Astrocyte (in vitro differentiated cells and primary cell): ENCODE results near the gene STUB1. TPM values are rescaled to one million over a fixed set of nuclear protein-coding genes. Genes with fewer than 3 reads are reported as not detected.

ENCODE experiments used
- DNase-seq: peaks from one replicate; pipeline ENCODE4 v3.0.0-alpha.2; 2010; ENCODE audit warnings: low read depth
- FAIRE-seq: peaks from 2 replicates; lab custom pipeline; 2011; peaks lifted over from hg19 to GRCh38; lab: Jason Lieb, UNC
- H2AFZ ChIP-seq: 2 replicates; pipeline ENCODE4 v1.6.0; 2012; ENCODE audit warnings: low read depth, low read length, inconsistent platforms
- H3K27ac ChIP-seq: 2 replicates; pipeline ENCODE4 v1.5.1; 2011; ENCODE audit warnings: low read depth, low read length, inconsistent platforms
- H3K27me3 ChIP-seq: 2 replicates; pipeline ENCODE4 v1.6.0; 2011; ENCODE audit warnings: low read length, inconsistent platforms; ENCODE audit not compliant: insufficient read depth
- H3K36me3 ChIP-seq: 2 replicates; pipeline ENCODE4 v1.5.1; 2011; ENCODE audit warnings: low read length, inconsistent platforms; ENCODE audit not compliant: insufficient read depth
- H3K4me1 ChIP-seq: 2 replicates; pipeline ENCODE4 v1.5.1; 2011; ENCODE audit warnings: low read length, inconsistent platforms; ENCODE audit not compliant: insufficient read depth
- H3K4me2 ChIP-seq: 2 replicates; pipeline ENCODE4 v1.6.0; 2012; ENCODE audit warnings: low read length, inconsistent platforms
- H3K4me3 ChIP-seq: 2 replicates; pipeline ENCODE4 v1.5.1; 2011; ENCODE audit warnings: low read depth, mild to moderate bottlenecking, low read length, inconsistent platforms; ENCODE audit not compliant: insufficient read depth
- H3K79me2 ChIP-seq: 2 replicates; pipeline ENCODE4 v1.6.0; 2012; ENCODE audit warnings: mild to moderate bottlenecking, low read length, inconsistent platforms; ENCODE audit not compliant: insufficient read depth
- H3K9ac ChIP-seq: 2 replicates; pipeline ENCODE4 v1.6.0; 2012; ENCODE audit warnings: mild to moderate bottlenecking, low read length, inconsistent platforms
- H3K9me3 ChIP-seq: 2 replicates; pipeline ENCODE4 v1.5.1; 2012; ENCODE audit warnings: low read depth, mild to moderate bottlenecking, low read length, inconsistent platforms; ENCODE audit not compliant: insufficient read depth
- H4K20me1 ChIP-seq: 2 replicates; pipeline ENCODE4 v1.6.0; 2012; ENCODE audit warnings: low read length, inconsistent platforms; ENCODE audit not compliant: insufficient read depth
- H3K27ac Mint-ChIP-seq: one replicate; pipeline ENCODE4 v1.8.0; 2021; ENCODE audit warnings: mild to moderate bottlenecking, mixed read lengths; ENCODE audit not compliant: unreplicated experiment
- H3K27me3 Mint-ChIP-seq: one replicate; pipeline ENCODE4 v1.8.0; 2021; ENCODE audit warnings: low read depth, mixed read lengths; ENCODE audit not compliant: unreplicated experiment
- H3K36me3 Mint-ChIP-seq: one replicate; pipeline ENCODE4 v1.8.0; 2021; ENCODE audit warnings: low read depth, mixed read lengths; ENCODE audit not compliant: unreplicated experiment
- H3K4me1 Mint-ChIP-seq: one replicate; pipeline ENCODE4 v1.8.0; 2021; ENCODE audit warnings: low read depth, mixed read lengths; ENCODE audit not compliant: unreplicated experiment
- H3K4me3 Mint-ChIP-seq: one replicate; pipeline ENCODE4 v1.8.0; 2021; ENCODE audit warnings: mild to moderate bottlenecking, moderate library complexity, mixed read lengths; ENCODE audit not compliant: unreplicated experiment
- H3K9me3 Mint-ChIP-seq: one replicate; pipeline ENCODE4 v1.8.0; 2021; ENCODE audit warnings: mild to moderate bottlenecking, mixed read lengths; ENCODE audit not compliant: unreplicated experiment
- CTCF ChIP-seq: IDR thresholded peaks from 2 replicates; pipeline ENCODE4 v1.5.1; 2011; ENCODE audit warnings: low read depth, mild to moderate bottlenecking, inconsistent platforms, low read length, moderate library complexity; ENCODE audit not compliant: insufficient read depth
- EZH2 ChIP-seq: IDR thresholded peaks from 2 replicates; pipeline ENCODE4 v1.6.1; 2012; ENCODE audit warnings: mild to moderate bottlenecking, low read length, inconsistent platforms; ENCODE audit not compliant: insufficient read depth
- total RNA-seq: library from RNA; stranded (reverse); gene quantifications from 2 replicates; pipeline ENCODE4 v1.2.1, GENCODE V29; 2021

STUB1 gene
- total RNA-seq, 1 donor from 2014 or later, result 140 TPM

- H3K9ac ChIP-seq, result no peak overlapping the region
- H3K4me1 Mint-ChIP-seq, result no peaks in the 10 kb centered on the region
- TF ChIP-seq CTCF (no peak), EZH2 (no peak)
- H3K36me3 ChIP-seq, result no peaks in the 10 kb centered on the region
- H2AFZ ChIP-seq, result no peak overlapping the region
- no peaks in the 10 kb centered on the region for H4K20me1 ChIP-seq
- H3K4me3 Mint-ChIP-seq, result no peak overlapping the region
- H3K9me3 ChIP-seq, result no peaks in the 10 kb centered on the region
- H3K27ac ChIP-seq, result no peak overlapping the region
- H3K27ac Mint-ChIP-seq, result no peak overlapping the region
- H3K36me3 Mint-ChIP-seq, result peaks cover 5% of the 10 kb centered on the region
- H3K4me2 ChIP-seq, result no peak overlapping the region
- peaks cover 12% of the 10 kb centered on the region for H3K4me1 ChIP-seq
- no peaks in the 10 kb centered on the region for H3K79me2 ChIP-seq
- H3K27me3 Mint-ChIP-seq, result no peaks in the 10 kb centered on the region
- DNase-seq, result no peak
- no peak overlapping the region for H3K4me3 ChIP-seq
- H3K9me3 Mint-ChIP-seq, result no peaks in the 10 kb centered on the region
- no peaks in the 10 kb centered on the region for H3K27me3 ChIP-seq
- no peak for FAIRE-seq
Measured at GRCh38 chr16:729768-730665, 49.8 kb downstream of the STUB1 start.

GRCh38 chr16:730666-731509 is 50.7 kb downstream of the STUB1 start:
- Mint-ChIP-seq H3K4me3 (no peak overlapping the region), H3K27ac (no peak overlapping the region), H3K4me1 (no peaks in the 10 kb centered on the region), H3K36me3 (peaks cover 8% of the 10 kb centered on the region), H3K9me3 (no peaks in the 10 kb centered on the region), H3K27me3 (no peaks in the 10 kb centered on the region)
- H3K27me3 ChIP-seq, result no peaks in the 10 kb centered on the region
- no peak overlapping the region for H3K4me3 ChIP-seq
- H3K9ac ChIP-seq, result no peak overlapping the region
- no peaks in the 10 kb centered on the region for H3K9me3 ChIP-seq
- no peaks in the 10 kb centered on the region for H3K79me2 ChIP-seq
- no peak for FAIRE-seq
- H3K36me3 ChIP-seq, result peaks cover 3% of the 10 kb centered on the region
- peaks cover 12% of the 10 kb centered on the region for H3K4me1 ChIP-seq
- H2AFZ ChIP-seq, result no peak overlapping the region
- TF ChIP-seq EZH2 (no peak), CTCF (no peak)
- H3K27ac ChIP-seq, result no peak overlapping the region
- no peaks in the 10 kb centered on the region for H4K20me1 ChIP-seq
- H3K4me2 ChIP-seq, result no peak overlapping the region
- DNase-seq, result no peak
